GM12878 (cell line): ENCODE measurements around the gene ANKRD11. TPM values are rescaled to one million over a fixed set of nuclear protein-coding genes. Genes with fewer than 3 reads are reported as not detected.
A peak's percentile ranks its signal among the peaks of the same experiment; 100 is the strongest.

Experiments
- CEBPB ChIP-seq, 2 experiments: fragments of 150-350 bp in 1 of 2; IDR thresholded peaks; 2 replicates each; pipeline ENCODE4 v1.6.1; 2012 to 2014; ENCODE audit warnings: low read depth in 2 of 2, low read length in 2 of 2, borderline replicate concordance in 1 of 2, inconsistent platforms in 1 of 2
- CHD1 ChIP-seq: IDR thresholded peaks from 2 replicates; pipeline ENCODE4 v1.6.1; 2012; ENCODE audit warnings: low read depth, low read length, improper control_type of control experiment
- CTCF ChIP-seq, 3 experiments: IDR thresholded peaks in 2 of 3; conservative IDR thresholded peaks in 1 of 3; 2 replicates each; pipeline ENCODE4 v1.5.1; 2011; ENCODE audit warnings: low read depth in 3 of 3, low read length in 3 of 3, mild to moderate bottlenecking in 3 of 3, control low read depth in 2 of 3, moderate library complexity in 2 of 3, inconsistent platforms in 1 of 3, mixed read lengths in 1 of 3; ENCODE audit not compliant: control insufficient read depth in 2 of 3, insufficient read depth in 1 of 3; ENCODE audit errors: extremely low read depth in 1 of 3
- E2F4 ChIP-seq: IDR thresholded peaks from 2 replicates; pipeline ENCODE4 v1.6.1; 2012; ENCODE audit warnings: low read depth, low read length, improper control_type of control experiment
- FOXM1 ChIP-seq: IDR thresholded peaks from 2 replicates; pipeline ENCODE4 v1.6.1; 2012; ENCODE audit warnings: low read depth, mild to moderate bottlenecking, inconsistent platforms, low read length, moderate library complexity
- HCFC1 ChIP-seq: fragments of 150-350 bp; IDR thresholded peaks from 2 replicates; pipeline ENCODE4 v1.6.1; 2014; ENCODE audit warnings: low read length
- HDAC6 ChIP-seq: fragments of 200-600 bp; sonication (generic); IDR thresholded peaks from one replicate; pipeline ENCODE4 v1.8.0; 2017; ENCODE audit warnings: antibody characterized with exemption; ENCODE audit not compliant: unreplicated experiment
- HDGF ChIP-seq: fragments of 450-650 bp; IDR thresholded peaks from 2 replicates; pipeline ENCODE4 v1.6.1; 2016; ENCODE audit warnings: antibody characterized with exemption
- KAT2A ChIP-seq: conservative IDR thresholded peaks from 2 replicates; pipeline ENCODE4 v1.6.1; 2011; ENCODE audit warnings: low read depth, low read length; ENCODE audit not compliant: control insufficient read depth
- KLF5 ChIP-seq: fragments of 450-650 bp; IDR thresholded peaks from 2 replicates; pipeline ENCODE4 v1.6.1; 2014; ENCODE audit warnings: mild to moderate bottlenecking; ENCODE audit not compliant: partially characterized antibody
- POLR2AphosphoS5 ChIP-seq: IDR thresholded peaks from 2 replicates; pipeline ENCODE4 v1.6.1; 2011; ENCODE audit warnings: mild to moderate bottlenecking, low read length, inconsistent platforms
- PRDM15 ChIP-seq: fragments of 450-650 bp; formaldehyde crosslinking; IDR thresholded peaks from 2 replicates; pipeline ENCODE4 v1.4.0; 2020; ENCODE audit warnings: mild to moderate bottlenecking, moderate library complexity
- RCOR1 ChIP-seq: conservative IDR thresholded peaks from 2 replicates; pipeline ENCODE4 v1.6.1; 2012; ENCODE audit warnings: low read depth, low read length, improper control_type of control experiment
- REST ChIP-seq: IDR thresholded peaks from 2 replicates; pipeline ENCODE4 v1.6.1; 2012; ENCODE audit warnings: mild to moderate bottlenecking, low read depth, low read length
- SIX5 ChIP-seq: IDR thresholded peaks from 2 replicates; pipeline ENCODE4 v1.6.1; 2011; ENCODE audit warnings: mild to moderate bottlenecking, low read depth, low read length, moderate library complexity; ENCODE audit not compliant: severe bottlenecking
- TARDBP ChIP-seq: IDR thresholded peaks from 2 replicates; pipeline ENCODE4 v1.6.1; 2016; ENCODE audit warnings: borderline replicate concordance
- TCF7 ChIP-seq: IDR thresholded peaks from 2 replicates; pipeline ENCODE4 v1.6.1; 2014; ENCODE audit warnings: antibody characterized with exemption, borderline replicate concordance
- ZBED1 ChIP-seq: IDR thresholded peaks from 2 replicates; pipeline ENCODE4 v1.6.1; 2016; ENCODE audit warnings: borderline replicate concordance
- ZBTB33 ChIP-seq: fragments of 450-650 bp; IDR thresholded peaks from 2 replicates; pipeline ENCODE4 v1.6.1; 2017; ENCODE audit warnings: mild to moderate bottlenecking
- ZNF622 ChIP-seq: fragments of 450-650 bp; IDR thresholded peaks from 2 replicates; pipeline ENCODE4 v1.6.1; 2017; ENCODE audit warnings: mild to moderate bottlenecking, inconsistent platforms
- polyA plus RNA-seq, 11 experiments: library from polyadenylated mRNA; depleted of rRNA in 4 of 11; unstranded in 6 of 11; stranded (reverse) in 5 of 11; fragments of >200 nt; fragmentation: Nextera tagmentation in 4 of 11; fragmentation: Illumina TruSeq in 1 of 11; extraction: Ambion mirVana in 4 of 11; extraction: Trizol in 1 of 11; gene quantifications; 1 replicate in 1 of 11; 2 replicates in 10 of 11; pipeline versions ENCODE4 v1.2.1 to v1.2.3, GENCODE V29; 2011 to 2016; ENCODE audit warnings: inconsistent platforms in 2 of 11, missing spikeins in 2 of 11, low read depth in 1 of 11
- total RNA-seq, 4 experiments: library from RNA; depleted of rRNA in 3 of 4; stranded (reverse); fragments of >200 nt in 3 of 4; fragmentation: Illumina TruSeq in 1 of 4; extraction: Trizol in 1 of 4; gene quantifications; 2 replicates each; pipeline versions ENCODE4 v1.2.1 to v1.2.3, GENCODE V29; 2013 to 2021

The ANKRD11 gene
- total and polyA plus RNA-seq, 10 of the 15 experiments (the other 5 are each of a cell fraction or from before 2014, with no cell fraction given): 5.1 to 103 (median 27.4) TPM

- TF ChIP-seq PRDM15 (CRISPR knock-in tag) (no peak), KAT2A (no peak), CHD1 (no peak), HDGF (no peak), SIX5 (no peak), ZBED1 (peak; percentile 92), CTCF (IDR thresholded peaks at IDR 0.05 in 2 of 3, conservative IDR thresholded peaks at IDR 0.05 in 1 of 3; ENCODE audit: control insufficient read depth in 2 of 3, extremely low read depth in 1 of 3, insufficient read depth in 1 of 3, low read depth in 3 of 3, low read length in 3 of 3) (no peak), KLF5 (no peak), CEBPB (IDR thresholded peaks at IDR 0.05; ENCODE audit: borderline replicate concordance in 1 of 2, low read depth in 2 of 2, low read length in 2 of 2) (no peak), POLR2AphosphoS5 (no peak), REST (no peak), HCFC1 (no peak), TARDBP (no peak), TCF7 (no peak), HDAC6 (no peak), ZNF622 (no peak), E2F4 (no peak), RCOR1 (no peak), ZBTB33 (no peak), FOXM1 (peak; percentile 79; the same call in 1 of the 2 replicates)
Observed at GRCh38 chr16:89422527-89422904, 67.8 kb downstream of the ANKRD11 start (continued).
